Heart left ventricle (tissue), 13 donors: ENCODE results near the gene MAPKAP1.

Source experiments
- POLR2A ChIP-seq, 2 donors: fragments of 450-650 bp; IDR thresholded peaks; one replicate each; pipeline ENCODE4 v1.6.1; 2017; ENCODE audit warnings: antibody characterized with exemption in 2 of 2, mild to moderate bottlenecking in 2 of 2, moderate library complexity in 2 of 2
- TF ChIP-seq, protein P1 (sequence below), 12 donors: fragments of 200-600 bp; sonication (generic) in 4 of 12; IDR thresholded peaks; one replicate each; pipeline versions ENCODE4 v1.5.0 to v1.8.0; 2018 to 2022; ENCODE audit warnings: antibody characterized with exemption in 12 of 12, mild to moderate bottlenecking in 5 of 12
- donor health status: ischemic (EF 13 %, LVEDD 7.1; RV severe dilation, severe dysfunction).
- donor health status: DM: no; HTN: yes; CAD: no.
- donor health status: DM: no; HTN: no; CAD: no.
- donor health status: ischemic (EF 25% LVEDD 6.9; RV normal size, moderate dysfunction).
- donor health status: ischemic (EF 25% LVEDD 5.7; RV mildly dilated, moderate dysfunction).
- donor health status: ischemic (EF 35%, LVEDD 5.7; RV mildly dilated, moderate dysfunction).
- donor health status: nonischemic (EF 11% LVEDD 7.7; RV severe dilation, severe dysfunction).
- donor health status: DM: yes; HTN: yes; CAD: no.
- donor health status: PGD.
- donor health status: ischemic (EF 29% LVEDD 5.4; RV normal size, mild dysfunction).
- donor health status: nonischemic (EF 23%, LVEDD 6.1; RV moderate dilation, normal function).

DNA sequence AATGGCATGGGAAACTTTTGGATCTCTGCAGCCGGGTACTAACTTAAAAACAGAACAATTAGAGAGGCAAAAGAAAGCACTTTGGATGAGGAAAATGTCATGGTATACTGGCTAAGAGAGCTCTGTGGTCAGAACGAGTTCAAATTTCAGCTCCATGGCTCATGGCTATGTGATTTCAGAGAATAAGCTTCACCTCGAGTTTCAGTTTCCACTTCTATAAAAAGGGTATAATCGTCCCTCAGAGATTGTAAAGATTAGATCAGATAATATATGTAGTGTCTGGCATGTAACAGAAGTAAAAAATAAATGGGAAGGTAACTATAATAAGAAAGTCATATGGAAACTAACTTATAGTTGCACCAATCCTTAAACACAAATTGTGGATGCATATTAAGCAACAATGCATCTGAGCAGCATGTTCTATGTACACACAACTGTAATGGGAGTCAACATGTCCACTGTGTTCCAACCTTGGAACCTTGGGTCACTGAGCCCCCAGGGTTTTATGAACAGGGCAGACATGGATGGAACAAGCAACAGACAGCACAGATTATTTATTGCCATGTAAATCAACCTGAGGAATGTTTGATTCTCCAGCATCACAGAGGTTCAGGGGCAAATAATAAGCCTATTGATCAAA, 145.4 kb downstream of the MAPKAP1 start:
- TF ChIP-seq, protein P1, sequence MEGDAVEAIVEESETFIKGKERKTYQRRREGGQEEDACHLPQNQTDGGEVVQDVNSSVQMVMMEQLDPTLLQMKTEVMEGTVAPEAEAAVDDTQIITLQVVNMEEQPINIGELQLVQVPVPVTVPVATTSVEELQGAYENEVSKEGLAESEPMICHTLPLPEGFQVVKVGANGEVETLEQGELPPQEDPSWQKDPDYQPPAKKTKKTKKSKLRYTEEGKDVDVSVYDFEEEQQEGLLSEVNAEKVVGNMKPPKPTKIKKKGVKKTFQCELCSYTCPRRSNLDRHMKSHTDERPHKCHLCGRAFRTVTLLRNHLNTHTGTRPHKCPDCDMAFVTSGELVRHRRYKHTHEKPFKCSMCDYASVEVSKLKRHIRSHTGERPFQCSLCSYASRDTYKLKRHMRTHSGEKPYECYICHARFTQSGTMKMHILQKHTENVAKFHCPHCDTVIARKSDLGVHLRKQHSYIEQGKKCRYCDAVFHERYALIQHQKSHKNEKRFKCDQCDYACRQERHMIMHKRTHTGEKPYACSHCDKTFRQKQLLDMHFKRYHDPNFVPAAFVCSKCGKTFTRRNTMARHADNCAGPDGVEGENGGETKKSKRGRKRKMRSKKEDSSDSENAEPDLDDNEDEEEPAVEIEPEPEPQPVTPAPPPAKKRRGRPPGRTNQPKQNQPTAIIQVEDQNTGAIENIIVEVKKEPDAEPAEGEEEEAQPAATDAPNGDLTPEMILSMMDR (IDR thresholded peaks at IDR 0.05), result no peak
- no peak for TF ChIP-seq POLR2A (IDR thresholded peaks at IDR 0.05)
